Measurements from ENCODE around the gene ZBTB18.

Gene ZBTB18

GRCh38 chr1:244074559-244075171 is 23.6 kb downstream of the ZBTB18 start:
- DNase-seq (ENCODE audit: low read depth, low spot score) = no peak
- TF ChIP-seq CTCF (IDR thresholded peaks at IDR 0.05; ENCODE audit: low read depth, low read length) = no peak
- H3K4me3 ChIP-seq (ENCODE audit: low read depth, low read length) = no peak overlapping the region

GRCh38 chr1:244075247-244075722 is 24.2 kb downstream of the ZBTB18 start:
- in situ Hi-C loops (cut with HindIII; ENCODE audit: low sequenced_read_pairs) = no loop called here
- no peak overlapping the region for H3K4me3 ChIP-seq (ENCODE audit: low read depth, low read length)
- DNase-seq (ENCODE audit: low read depth, low spot score) = no peak
- no peak for TF ChIP-seq CTCF (IDR thresholded peaks at IDR 0.05; ENCODE audit: low read depth, low read length)

More at GRCh38 chr1:244074559-244075171, 23.6 kb downstream of the ZBTB18 start:
- in situ Hi-C loops (cut with HindIII; ENCODE audit: low sequenced_read_pairs) = no loop called here

GRCh38 chr1:244076740-244077139 is 25.7 kb downstream of the ZBTB18 start:
- TF ChIP-seq CTCF (IDR thresholded peaks at IDR 0.05; ENCODE audit: low read depth, low read length) = no peak
- no peak overlapping the region for H3K4me3 ChIP-seq (ENCODE audit: low read depth, low read length)
- in situ Hi-C loops (cut with HindIII; ENCODE audit: low sequenced_read_pairs) = no loop called here
- DNase-seq (ENCODE audit: low read depth, low spot score) = no peak

- no peak for DNase-seq (ENCODE audit: low read depth, low spot score)
- TF ChIP-seq CTCF (IDR thresholded peaks at IDR 0.05; ENCODE audit: low read depth, low read length) = no peak
- H3K4me3 ChIP-seq (ENCODE audit: low read depth, low read length) = no peak overlapping the region
- in situ Hi-C loops (cut with HindIII; ENCODE audit: low sequenced_read_pairs) = no loop called here
Measured at GRCh38 chr1:244077473-244078220, 26.6 kb downstream of the ZBTB18 start.

- in situ Hi-C loops (cut with HindIII; ENCODE audit: low sequenced_read_pairs) = no loop called here
- H3K4me3 ChIP-seq (ENCODE audit: low read depth, low read length) = no peak overlapping the region
- no peak for TF ChIP-seq CTCF (IDR thresholded peaks at IDR 0.05; ENCODE audit: low read depth, low read length)
- DNase-seq (ENCODE audit: low read depth, low spot score) = no peak
Measured at GRCh38 chr1:244080343-244080929, 29.4 kb downstream of the ZBTB18 start.

- no peak for DNase-seq (ENCODE audit: low read depth, low spot score)
- TF ChIP-seq CTCF (IDR thresholded peaks at IDR 0.05; ENCODE audit: low read depth, low read length) = no peak
- in situ Hi-C loops (cut with HindIII; ENCODE audit: low sequenced_read_pairs) = no loop called here
- no peak overlapping the region for H3K4me3 ChIP-seq (ENCODE audit: low read depth, low read length)
Measured at GRCh38 chr1:244082969-244083368, 31.9 kb downstream of the ZBTB18 start.

Data from astrocyte of the spinal cord (primary cell).